Duodenal mucosa (tissue), 2 donors: Measurements from ENCODE around the gene ADCY7.

Source experiments
- H3K27ac ChIP-seq: one replicate; pipeline ENCODE4 v1.7.0; 2013; ENCODE audit warnings: low read depth, low read length
- H3K27me3 ChIP-seq, 2 donors: one replicate each; pipeline ENCODE4 v1.7.0; 2013; ENCODE audit warnings: low read length in 2 of 2, control low read depth in 1 of 2; ENCODE audit not compliant: insufficient read depth in 2 of 2, control insufficient read depth in 1 of 2
- H3K36me3 ChIP-seq, 2 donors: one replicate each; pipeline ENCODE4 v1.7.0; 2013; ENCODE audit warnings: low read length in 2 of 2, control low read depth in 1 of 2; ENCODE audit not compliant: insufficient read depth in 2 of 2, control insufficient read depth in 1 of 2
- H3K4me1 ChIP-seq, 2 donors: one replicate each; pipeline ENCODE4 v1.7.0; 2013; ENCODE audit warnings: low read length in 2 of 2, control low read depth in 1 of 2; ENCODE audit not compliant: insufficient read depth in 2 of 2, control insufficient read depth in 1 of 2
- H3K4me3 ChIP-seq, 2 donors: one replicate each; pipeline ENCODE4 v1.7.0; 2013; ENCODE audit warnings: low read length in 2 of 2, low read depth in 1 of 2
- H3K9ac ChIP-seq, 2 donors: one replicate each; pipeline ENCODE4 v1.7.0; 2013; ENCODE audit warnings: low read length in 2 of 2, low read depth in 1 of 2
- H3K9me3 ChIP-seq, 2 donors: one replicate each; pipeline ENCODE4 v1.7.0; 2013; ENCODE audit warnings: low read length in 2 of 2, control low read depth in 1 of 2; ENCODE audit not compliant: control insufficient read depth in 1 of 2

Gene ADCY7

DNA sequence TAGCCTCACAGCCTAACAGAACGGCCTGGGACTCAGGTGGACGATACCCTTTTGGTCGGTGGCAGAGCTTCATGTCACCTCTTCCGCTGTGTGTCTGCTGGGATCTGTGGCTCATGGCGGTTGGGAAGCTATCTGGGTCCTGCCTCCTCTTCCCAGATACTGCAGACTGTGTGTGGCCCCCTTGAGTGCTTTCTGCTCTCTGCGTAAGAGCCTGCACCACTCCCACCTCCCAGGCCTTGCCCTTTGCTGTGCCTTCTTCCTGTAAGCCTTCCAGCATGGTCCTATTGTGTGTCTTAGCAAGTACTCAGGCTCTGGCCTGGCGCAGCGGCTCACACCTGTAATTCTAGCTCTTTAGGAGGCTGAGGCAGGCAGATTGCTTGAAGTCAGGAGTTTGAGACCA lies 17.5 kb upstream of the ADCY7 start:
- no peaks in the 10 kb centered on the region for H3K27me3 ChIP-seq
- H3K4me1 ChIP-seq, result peaks cover 9 to 15% of the 10 kb centered on the region in 2 donors
- H3K27ac ChIP-seq, result no peak overlapping the region
- no peak overlapping the region for H3K9ac ChIP-seq
- no peaks in the 10 kb centered on the region for H3K9me3 ChIP-seq
- no peak overlapping the region for H3K4me3 ChIP-seq
- H3K36me3 ChIP-seq, result no peaks in the 10 kb centered on the region

DNA sequence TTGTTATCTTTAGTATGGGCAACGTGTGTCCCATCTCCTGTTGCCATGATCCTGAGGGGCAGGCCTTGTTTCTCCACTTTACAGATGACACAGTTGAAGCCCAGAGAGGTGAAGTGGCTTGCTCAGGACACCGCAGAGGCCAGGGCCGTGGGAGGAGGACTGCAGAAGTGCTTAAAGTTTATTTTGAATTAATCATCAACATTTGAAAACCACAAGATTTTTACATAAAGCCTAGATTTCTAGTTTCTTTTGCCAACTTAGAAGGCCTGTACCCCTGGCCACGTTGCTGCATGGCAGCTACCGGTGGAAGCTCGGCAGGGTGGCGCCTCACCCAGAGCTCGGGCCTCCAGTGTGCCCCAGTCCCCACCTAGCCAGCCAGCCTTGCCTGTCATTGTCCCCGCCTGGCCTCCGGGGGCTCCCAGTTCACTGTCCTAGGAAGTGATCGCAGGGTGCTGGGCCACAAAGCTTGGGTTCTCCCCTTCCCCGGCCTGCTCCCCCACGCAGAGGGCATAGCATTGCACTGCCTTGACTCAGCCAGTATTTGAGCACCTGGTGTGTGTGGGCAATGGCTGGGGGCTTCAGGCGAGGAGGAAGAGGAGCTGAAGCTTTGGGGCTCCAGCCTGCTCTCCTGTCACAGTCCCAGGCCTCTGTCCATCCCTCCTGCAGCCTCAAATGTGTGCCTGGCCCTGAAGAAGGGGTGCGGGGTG lies 14.8 kb upstream of the ADCY7 start:
- Histone ChIP-seq H3K4me1 (peaks cover 2 to 3% of the 10 kb centered on the region in 2 donors), H3K27ac (no peak overlapping the region), H3K27me3 (no peaks in the 10 kb centered on the region), H3K36me3 (no peaks in the 10 kb centered on the region), H3K4me3 (no peak overlapping the region), H3K9me3 (no peaks in the 10 kb centered on the region), H3K9ac (no peak overlapping the region)

DNA sequence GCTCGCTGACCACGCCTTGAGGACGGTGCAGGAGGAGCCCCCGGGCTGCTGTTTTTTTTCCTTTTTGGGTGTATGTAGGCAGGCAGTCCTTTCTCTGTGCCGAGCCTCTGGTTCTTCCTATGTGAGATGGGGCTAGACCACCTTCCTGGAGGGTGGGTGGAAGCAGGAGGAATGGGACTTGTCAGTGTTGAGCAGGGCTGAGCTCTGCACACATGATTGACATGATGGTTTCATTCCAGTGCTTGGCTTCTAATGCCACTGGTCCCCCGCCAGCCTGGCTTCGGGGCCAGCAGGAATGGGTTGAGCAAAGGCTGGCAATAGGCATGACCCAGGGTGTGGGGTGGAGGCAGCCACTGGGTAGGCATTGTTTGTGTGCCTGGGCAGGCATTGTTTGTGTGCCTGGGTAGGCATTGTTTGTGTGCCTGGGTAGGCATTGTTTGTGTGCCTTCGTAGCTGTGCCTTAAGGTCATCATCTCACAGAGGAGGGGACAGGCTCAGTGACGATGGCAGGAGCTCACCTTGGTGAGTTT lies 14.2 kb upstream of the ADCY7 start:
- H3K9me3 ChIP-seq, result no peaks in the 10 kb centered on the region
- no peak overlapping the region for H3K27ac ChIP-seq
- H3K4me1 ChIP-seq, result no peaks in the 10 kb centered on the region
- H3K4me3 ChIP-seq, result no peak overlapping the region
- H3K9ac ChIP-seq, result no peak overlapping the region
- H3K36me3 ChIP-seq, result no peaks in the 10 kb centered on the region
- H3K27me3 ChIP-seq, result no peaks in the 10 kb centered on the region

DNA sequence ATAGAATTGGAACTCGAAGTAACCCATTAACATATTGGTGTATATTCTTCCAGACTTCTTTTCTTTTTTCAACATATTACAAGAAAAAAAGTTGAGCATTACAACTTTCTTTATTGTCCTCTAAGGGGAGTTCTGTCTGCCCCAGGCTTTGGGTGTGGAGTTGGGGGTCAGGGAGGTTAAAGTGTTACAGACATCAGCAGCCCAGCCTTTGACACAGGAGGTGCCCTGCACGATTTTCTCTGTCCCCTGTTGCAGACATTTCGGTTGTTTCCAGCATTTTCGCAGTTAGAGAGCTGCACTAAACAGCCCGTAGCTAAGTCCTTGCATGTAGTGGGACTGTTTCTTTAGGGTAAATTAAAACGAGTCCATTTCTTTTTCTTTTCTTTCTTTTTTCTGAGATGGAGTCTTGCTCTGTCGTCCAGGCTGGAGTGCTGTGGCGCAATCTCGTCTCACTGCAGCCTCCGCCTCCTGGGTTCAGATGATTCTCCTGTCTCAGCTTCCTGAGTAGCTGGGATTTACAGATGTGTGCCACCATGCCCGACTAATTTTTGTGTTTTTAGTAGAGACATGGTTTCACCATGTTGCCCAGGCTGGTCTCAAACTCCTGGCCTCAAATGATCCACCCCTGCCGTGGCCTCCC lies 13.4 kb upstream of the ADCY7 start:
- Histone ChIP-seq H3K27ac (no peak overlapping the region), H3K4me1 (no peaks in the 10 kb centered on the region), H3K36me3 (no peaks in the 10 kb centered on the region), H3K9ac (no peak overlapping the region), H3K4me3 (no peak overlapping the region), H3K27me3 (no peaks in the 10 kb centered on the region), H3K9me3 (no peaks in the 10 kb centered on the region)

DNA sequence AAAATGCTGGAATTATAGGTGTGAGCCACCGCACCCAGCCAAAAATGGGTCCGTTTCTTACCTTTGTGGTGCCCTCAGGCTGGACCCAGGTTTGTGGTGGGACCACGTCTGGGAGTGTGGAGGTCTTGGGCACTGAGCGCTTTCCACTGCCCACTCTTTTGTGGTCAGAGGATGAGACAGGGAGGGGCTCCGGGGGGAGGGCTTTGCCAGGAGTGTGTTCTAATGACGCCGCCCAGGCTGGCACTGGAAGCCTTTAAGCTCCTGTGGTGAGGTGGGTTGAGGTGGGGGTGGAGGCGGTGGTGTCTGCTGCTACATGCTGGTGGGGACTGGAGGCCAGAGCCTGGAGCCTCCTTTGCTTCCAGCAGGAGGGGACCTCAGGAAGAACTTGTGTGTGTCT lies 12.8 kb upstream of the ADCY7 start:
- H3K9ac ChIP-seq, result no peak overlapping the region

DNA sequence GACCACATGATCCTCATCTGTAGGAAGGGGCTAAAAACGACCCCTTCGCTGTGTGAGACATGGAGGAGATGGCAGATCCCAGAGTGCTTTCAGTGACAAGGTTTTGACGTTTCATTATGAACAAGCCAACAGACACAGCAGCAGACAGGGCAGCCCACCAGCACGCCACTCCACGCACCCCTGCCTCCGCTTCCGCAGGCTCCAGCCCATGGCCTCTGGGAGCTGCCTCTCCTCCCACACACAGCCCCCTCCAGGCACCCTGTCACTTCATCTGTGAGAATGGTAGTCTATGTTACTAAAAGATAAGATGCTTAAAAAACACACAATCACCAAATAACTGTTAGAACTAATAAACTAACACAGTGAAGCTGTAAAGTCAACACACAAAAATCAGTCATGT lies 12.3 kb upstream of the ADCY7 start:
- no peaks in the 10 kb centered on the region for H3K9me3 ChIP-seq
- H3K4me3 ChIP-seq, result no peak overlapping the region
- no peaks in the 10 kb centered on the region for H3K4me1 ChIP-seq
- no peak overlapping the region for H3K27ac ChIP-seq
- H3K9ac ChIP-seq, result no peak overlapping the region
- H3K27me3 ChIP-seq, result no peaks in the 10 kb centered on the region
- H3K36me3 ChIP-seq, result no peaks in the 10 kb centered on the region

More for the DNA sequence above, 12.8 kb upstream of the ADCY7 start:
- no peak overlapping the region for H3K4me3 ChIP-seq
- no peaks in the 10 kb centered on the region for H3K4me1 ChIP-seq
- no peaks in the 10 kb centered on the region for H3K36me3 ChIP-seq
- H3K27ac ChIP-seq, result no peak overlapping the region
- no peaks in the 10 kb centered on the region for H3K9me3 ChIP-seq
- H3K27me3 ChIP-seq, result no peaks in the 10 kb centered on the region

DNA sequence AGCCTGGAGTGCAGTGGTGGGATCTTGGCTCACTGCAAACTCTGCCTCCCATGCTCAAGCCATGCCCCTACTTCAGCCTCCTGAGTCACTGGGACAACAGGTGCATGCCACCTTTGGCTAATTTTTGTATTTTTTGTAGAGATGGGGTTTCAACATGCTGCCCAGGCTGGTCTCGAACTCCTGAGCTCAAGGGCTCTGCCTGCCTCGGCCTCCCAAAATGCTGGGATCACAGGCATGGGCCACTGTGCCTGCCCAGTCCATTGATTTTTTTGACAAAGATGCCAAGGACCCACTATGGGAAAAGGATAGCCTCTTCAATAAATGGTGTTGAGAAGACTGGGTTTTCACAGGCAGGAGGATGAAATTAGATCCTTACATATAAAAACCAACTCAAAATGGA lies 10.8 kb upstream of the ADCY7 start:
- Histone ChIP-seq H3K4me1 (no peaks in the 10 kb centered on the region), H3K27ac (no peak overlapping the region), H3K36me3 (no peaks in the 10 kb centered on the region), H3K9ac (no peak overlapping the region), H3K9me3 (no peaks in the 10 kb centered on the region), H3K27me3 (no peaks in the 10 kb centered on the region), H3K4me3 (no peak overlapping the region)

DNA sequence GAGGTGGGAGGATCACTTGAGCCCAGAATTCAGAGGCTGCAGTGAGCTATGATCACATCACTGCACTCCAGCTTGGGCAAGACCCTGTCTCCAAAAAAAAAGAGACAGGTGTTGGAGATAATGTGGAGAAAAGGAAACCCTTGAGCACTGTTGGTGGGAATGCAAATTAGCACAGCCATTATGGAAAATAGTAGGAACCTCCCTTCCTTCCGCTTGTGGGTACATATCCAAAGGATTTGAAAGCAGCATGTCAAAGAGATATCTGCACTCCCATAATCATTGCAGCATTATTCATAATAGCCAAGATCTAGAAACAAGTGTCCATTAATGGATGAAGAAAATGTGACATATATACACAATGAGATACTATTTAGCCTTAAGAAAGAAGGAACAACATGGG lies 9.7 kb upstream of the ADCY7 start:
- Histone ChIP-seq H3K4me3 (no peak overlapping the region), H3K9me3 (no peaks in the 10 kb centered on the region), H3K36me3 (no peaks in the 10 kb centered on the region), H3K27ac (no peak overlapping the region), H3K4me1 (no peaks in the 10 kb centered on the region), H3K9ac (no peak overlapping the region), H3K27me3 (no peaks in the 10 kb centered on the region)

DNA sequence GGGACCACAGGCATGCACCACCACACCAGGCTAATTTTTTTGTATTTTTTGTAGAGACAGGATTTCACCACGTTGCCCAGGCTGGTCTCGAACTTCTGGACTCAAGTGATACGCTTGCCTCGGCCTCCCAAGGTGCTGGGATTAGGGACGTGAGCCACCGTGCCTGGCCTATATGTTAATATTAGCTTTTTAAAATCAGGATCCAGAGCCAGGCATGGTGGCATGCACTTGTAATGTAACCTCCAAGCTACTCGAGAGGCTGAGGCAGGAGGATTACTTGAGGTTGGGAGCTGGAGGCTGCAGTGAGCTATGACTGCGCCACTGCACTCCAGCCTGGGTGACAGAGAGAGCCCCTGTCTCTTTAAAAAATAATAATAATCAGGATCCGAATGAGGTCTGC lies 8.5 kb upstream of the ADCY7 start:
- H3K27me3 ChIP-seq, result no peaks in the 10 kb centered on the region
- no peak overlapping the region for H3K27ac ChIP-seq
- H3K4me1 ChIP-seq, result no peaks in the 10 kb centered on the region

DNA sequence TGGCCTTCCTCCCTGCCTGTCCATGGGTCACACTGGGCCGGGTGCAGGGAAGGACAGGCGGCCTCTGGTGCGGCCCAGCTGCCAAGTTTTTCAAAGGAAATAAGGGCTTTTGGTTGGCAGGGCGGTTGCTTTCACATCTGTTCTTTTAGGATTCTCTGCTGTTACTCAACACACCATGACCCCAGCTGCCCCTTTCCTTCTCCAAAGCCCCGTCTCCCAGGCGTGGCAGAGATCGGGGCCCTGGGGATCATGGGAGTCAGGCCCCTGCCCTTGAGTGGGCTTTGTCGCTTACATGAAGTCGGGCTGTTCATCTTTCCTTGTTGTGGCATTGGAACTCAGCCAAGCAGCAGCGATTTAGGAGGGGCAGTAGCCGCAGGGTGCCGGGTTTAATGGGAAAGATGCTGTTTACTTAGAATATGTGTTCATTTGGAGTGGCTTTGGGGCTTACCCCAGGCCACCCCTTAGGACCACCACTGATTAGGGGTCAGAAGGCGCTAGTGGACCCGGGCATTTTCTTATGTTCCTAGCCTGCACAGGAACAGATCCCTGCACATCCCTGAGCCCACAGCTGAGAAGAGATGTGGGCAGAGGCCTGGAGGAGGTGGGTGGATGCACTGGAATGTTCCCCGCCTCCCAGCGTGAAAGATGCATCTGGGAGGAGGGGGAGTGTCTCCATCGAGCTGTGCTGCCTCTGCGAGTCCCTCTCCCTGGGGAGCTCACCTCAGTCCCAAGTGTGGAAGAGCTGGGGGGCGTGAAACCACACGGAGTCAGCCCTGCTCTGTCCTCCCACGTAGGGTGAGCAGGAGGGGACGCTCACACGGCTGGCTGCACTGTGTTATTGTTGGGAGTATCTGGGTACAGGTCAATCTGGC lies 6.8 kb upstream of the ADCY7 start:
- Histone ChIP-seq H3K9ac (no peak overlapping the region), H3K27me3 (no peaks in the 10 kb centered on the region), H3K9me3 (no peaks in the 10 kb centered on the region), H3K4me1 (no peaks in the 10 kb centered on the region), H3K27ac (no peak overlapping the region), H3K36me3 (no peaks in the 10 kb centered on the region), H3K4me3 (no peak overlapping the region)

More for the DNA sequence above, 8.5 kb upstream of the ADCY7 start:
- no peaks in the 10 kb centered on the region for H3K9me3 ChIP-seq
- no peak overlapping the region for H3K9ac ChIP-seq
- no peaks in the 10 kb centered on the region for H3K36me3 ChIP-seq
- no peak overlapping the region for H3K4me3 ChIP-seq
